GM19351 (cell line): ENCODE data around the gene BRINP2.
A peak's percentile ranks its signal among the peaks of the same experiment; 100 is the strongest.

ENCODE experiments used
- ATAC-seq: cut with Tn5 transposase; IDR thresholded peaks from one replicate; pipeline ENCODE4 v1.9.1; 2021; ENCODE audit warnings: mild to moderate bottlenecking, moderate library complexity; ENCODE audit not compliant: unreplicated experiment

Gene BRINP2

DNA sequence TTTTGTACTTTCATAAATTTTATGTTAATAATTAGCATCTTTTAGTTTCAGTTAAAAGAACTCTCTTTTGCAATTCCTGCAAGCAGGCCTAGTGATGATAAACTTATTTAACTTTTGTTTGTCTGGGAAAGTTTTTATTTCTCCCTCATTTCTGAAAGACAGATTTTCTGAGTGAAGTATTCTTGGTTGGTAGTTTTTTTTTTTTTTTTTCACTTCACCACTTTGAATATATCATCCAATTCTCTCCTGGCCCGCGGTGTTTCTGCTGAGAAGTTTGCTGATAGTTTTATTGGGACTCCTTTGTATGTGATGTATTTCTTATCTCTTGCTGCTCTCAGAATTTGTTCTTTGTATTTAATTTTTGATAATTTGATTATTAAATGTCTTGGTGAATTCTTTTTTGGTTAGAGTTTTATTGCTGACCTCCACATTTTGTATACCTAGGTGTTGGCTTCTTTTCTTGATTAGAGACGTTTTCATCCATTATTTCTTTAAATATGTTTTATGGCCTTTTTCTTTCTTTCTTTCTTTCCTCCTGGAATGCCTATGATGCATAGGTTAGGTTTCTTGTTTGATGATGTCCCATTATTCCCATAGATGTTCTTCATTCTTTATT is 45.9 kb downstream of the BRINP2 start:
- ATAC-seq, result no peak

DNA sequence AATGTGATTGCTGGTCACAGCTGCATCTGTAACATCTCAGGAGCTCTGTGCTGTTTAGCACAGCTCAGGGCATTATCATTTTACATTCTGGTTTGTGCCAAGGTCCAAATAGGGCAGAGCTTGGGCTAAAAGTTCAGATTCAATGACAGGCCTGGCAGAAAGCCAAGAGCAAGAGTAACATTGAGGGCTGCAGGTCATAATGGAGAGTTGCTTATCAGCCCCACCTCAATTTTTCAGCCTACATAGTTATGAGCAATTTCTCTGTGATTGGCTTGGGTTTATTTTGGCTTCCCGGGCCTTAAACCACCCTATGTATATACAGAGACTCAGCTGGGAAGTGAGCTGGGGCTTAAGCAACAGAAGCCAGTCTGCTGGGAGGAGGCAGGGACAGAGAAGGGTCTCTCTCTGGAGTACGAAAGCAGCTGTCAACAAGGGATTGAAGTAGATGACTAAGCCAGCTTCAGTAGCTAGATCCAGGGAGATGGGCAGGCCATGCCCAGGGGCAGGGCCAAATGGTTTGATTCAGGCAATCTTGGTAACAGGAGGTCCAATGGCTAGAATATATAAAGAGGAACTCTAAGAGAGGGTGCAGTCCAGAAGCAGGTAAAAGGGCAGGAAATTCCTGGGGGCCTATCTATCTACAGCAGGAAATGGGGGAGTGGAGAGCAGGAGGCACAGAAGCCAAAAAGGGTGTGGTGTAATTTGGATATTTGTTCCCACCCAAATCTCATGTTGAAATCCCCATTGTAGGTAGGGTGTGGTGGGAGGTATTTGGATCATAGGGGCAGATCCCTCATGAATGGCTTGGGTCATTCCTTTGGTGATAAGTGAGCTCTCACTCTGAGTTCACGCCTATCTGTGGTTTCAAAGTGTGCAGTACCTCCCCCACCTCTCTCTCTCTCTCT is 49.0 kb downstream of the BRINP2 start:
- no peak for ATAC-seq

DNA sequence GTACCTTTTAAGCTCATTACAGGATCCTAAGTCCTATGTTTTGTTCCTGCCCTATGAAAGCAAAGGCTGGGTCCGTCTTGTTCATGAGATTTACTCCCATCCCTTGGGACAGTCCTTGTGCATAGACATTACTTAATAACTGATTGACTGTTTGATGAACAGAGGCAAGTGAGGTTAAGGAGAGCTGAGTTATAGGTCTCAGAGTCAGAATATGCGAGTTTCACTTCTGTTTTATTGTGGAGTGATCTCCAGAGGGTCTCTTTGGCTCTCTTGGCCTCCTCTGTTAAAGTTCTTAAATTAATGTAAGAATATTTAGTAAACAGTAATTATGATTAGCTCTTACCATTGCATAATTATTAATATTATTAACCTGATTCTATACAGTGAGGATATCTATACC is 52.6 kb downstream of the BRINP2 start:
- no peak for ATAC-seq

DNA sequence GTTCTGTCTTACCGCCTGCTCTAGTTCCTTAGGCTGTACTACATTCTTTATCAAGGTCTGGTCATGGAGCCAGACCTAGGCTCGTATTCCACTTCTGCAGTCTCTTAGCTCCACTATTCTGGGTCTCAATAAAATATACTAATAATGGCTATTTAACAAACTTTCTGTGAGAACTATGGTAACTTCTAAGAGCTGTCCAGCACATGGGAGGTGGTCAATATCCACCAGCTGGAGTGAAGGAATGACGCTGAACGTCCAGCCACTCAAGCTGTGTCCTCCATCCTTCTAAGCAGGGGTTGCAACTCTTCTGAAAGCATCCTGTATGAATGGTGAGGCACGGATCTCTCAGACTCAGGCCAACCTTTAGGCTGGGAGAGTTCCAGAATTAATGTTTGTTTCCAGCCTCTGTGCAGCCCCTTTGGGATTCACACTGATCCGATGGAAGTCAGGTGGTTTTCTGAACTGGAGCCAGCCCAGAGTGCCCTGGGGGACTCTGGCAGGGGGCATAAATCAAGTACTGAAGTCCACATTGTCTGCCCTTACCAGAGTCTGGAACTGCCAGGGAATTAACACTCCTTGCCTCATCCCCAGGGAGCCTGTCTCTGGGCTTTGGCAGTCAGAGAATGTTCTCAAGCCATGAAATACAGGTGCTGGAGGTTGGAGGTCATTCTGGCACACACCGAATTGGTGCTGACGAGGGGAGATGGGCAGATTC is 57.4 kb downstream of the BRINP2 start:
- no peak for ATAC-seq

DNA sequence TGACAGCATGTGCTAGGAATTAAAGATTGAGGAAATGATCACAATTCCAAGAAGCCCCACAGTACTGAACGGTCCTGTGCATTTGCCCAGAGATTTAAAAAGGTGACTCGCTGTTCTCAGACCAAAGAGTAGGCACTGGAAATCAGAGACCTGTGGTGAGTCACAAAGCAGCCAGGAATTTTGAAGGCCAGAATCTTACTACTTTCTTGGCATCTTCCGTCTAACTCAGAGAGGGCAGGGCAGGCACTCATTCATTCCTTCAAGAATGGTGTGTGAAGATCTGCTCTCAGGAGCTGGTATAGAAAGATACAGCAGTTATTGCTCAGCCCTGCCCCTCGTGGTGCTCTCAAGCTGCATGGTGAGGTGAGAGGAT is 57.9 kb downstream of the BRINP2 start:
- no peak for ATAC-seq

DNA sequence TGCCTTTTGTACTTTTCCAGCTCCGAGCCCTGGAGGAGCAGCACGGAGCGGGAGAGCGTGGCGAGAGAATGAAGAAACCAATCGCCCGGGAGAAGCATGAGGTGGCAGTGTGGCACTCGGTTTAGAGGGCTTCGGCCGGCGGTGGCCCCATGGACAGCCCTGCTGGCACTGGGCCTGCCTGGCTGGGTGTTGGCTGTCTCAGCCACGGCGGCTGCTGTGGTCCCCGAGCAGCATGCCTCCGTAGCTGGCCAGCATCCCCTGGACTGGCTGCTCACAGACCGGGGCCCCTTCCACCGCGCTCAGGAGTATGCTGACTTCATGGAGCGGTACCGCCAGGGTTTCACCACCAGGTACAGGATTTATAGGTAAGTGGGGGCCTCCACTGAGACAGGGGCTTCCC is 59.0 kb downstream of the BRINP2 start:
- no peak for ATAC-seq

DNA sequence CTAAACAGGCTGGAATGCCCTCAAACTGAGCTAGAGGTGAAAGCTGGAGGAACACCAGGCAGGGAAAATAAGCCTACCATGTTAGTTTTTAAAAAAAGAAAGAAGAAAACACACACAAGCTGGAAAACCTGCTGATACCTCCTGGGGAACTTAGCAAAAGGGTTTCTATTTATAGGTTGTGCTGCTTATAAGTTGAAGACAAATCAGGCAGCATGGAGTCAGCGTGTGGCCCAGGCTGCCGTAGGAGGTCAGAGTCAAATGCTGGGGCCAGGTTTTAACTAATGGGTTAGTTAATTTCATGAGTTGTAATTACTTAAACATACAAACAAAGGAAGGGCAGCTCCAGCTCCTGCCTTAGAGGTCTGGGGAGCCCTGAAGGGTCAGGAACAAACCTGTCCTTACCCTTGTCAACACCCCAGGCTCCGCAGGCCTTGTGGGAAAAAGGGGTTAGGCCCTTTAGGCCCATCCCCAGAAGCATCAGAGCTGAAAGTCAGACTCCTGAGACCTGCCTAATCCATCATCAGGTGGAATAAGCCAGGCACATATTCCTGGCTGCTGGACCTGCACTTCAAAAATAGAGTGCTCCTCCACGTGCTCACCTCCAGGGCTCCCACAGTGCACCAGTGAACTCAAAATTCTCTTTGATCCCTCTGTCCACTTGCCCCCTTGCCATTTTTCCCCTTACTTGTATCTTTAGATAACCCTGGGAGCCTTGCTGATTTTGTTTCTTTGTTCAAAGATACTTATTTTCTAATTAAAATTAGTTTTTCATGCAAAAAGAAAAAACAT is 59.7 kb downstream of the BRINP2 start:
- no peak for ATAC-seq

DNA sequence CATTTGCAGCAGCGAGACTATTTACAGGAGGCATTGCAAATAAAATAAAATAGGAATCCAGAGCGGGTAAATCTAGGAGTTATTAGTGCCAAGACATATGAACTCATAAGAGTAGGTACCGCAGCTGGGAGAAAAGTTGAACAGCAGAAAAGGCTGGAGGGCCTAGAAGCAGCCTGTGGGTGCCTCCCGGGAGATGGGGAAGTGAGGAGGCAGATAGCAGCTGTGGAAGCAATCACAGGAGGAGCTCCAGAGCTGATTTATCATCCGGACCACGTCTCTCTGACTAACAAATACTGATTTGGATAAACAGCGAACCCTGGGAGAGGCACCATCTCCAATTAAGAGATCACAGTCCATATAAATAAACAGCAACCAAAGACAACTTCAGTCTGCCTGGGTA is 64.6 kb downstream of the BRINP2 start:
- ATAC-seq, result no peak

DNA sequence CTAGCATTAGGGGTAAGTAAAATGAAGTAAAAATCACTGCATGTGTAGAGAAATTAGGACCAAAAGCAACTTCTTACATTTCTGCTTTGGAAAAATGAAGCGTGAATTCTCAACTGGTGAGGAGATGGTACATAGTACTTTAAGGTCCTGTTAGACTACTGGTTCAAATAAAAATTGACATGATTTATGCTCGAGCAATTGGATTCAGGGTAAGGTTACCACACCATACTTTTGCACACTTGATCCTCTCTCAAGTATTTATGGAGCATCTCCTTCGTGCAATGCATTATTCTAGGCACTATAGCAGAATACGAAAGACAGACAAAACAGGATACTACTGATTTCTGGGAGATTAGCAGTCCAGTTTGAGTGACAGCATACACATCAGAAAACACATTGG is 66.2 kb downstream of the BRINP2 start:
- ATAC-seq, result no peak

DNA sequence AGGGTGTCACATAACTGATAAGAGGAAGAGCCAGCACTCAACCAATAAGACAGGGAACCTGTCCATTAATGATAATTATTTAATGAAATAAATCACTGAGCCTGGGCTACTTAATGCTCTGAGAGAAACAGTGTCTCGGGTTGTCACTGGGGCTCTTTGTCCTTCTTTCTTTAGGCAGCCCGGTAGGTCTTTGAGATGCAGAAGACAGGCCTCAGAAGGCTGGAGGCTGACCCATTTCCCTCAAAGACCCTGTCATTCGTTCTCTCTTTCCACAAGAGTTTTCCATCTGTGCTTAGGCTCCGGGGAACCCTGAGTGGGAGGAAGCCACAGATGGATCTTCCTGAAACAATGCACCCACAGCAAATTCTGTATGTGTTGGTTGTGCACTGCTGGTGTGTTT is 68.2 kb downstream of the BRINP2 start:
- ATAC-seq, result no peak

DNA sequence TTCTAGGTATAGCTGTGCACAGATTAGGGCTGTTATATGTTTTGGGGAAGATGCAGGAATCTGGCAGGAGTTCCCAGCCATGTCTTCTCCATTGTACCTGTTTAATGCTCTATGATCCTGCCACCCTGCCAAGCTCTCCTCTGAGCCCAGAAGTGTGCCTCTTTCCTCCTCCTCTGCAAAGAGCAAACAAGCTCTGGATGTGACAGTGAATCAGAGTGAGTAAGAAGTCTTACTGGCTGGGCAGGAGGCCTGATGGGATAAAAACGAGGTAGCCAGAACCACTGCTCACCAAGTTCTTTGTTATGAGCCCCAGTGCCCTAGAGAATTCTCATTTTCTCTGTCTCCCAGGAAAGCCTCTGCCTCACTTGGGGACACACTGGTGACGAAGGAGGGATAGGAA is 69.0 kb downstream of the BRINP2 start:
- ATAC-seq, result no peak

DNA sequence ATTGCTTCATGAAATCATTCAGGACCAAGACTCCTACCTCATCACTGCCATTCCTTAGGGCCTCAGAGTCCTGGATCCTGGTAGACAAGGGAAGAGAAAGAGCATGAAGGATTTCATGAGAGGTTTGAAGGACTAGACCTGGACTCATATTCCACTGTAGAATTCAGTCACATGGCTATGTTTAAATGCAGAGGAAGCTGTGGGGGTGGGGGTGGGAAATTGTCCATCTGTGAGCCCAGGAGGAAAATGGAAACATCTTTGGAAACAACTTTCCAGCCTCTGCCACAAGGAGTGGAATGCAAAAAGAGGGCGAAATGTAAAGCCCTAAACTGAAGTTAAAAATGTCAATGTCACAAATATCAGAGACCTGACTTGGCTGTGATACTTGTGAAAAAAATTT is 73.0 kb downstream of the BRINP2 start:
- ATAC-seq, result no peak

DNA sequence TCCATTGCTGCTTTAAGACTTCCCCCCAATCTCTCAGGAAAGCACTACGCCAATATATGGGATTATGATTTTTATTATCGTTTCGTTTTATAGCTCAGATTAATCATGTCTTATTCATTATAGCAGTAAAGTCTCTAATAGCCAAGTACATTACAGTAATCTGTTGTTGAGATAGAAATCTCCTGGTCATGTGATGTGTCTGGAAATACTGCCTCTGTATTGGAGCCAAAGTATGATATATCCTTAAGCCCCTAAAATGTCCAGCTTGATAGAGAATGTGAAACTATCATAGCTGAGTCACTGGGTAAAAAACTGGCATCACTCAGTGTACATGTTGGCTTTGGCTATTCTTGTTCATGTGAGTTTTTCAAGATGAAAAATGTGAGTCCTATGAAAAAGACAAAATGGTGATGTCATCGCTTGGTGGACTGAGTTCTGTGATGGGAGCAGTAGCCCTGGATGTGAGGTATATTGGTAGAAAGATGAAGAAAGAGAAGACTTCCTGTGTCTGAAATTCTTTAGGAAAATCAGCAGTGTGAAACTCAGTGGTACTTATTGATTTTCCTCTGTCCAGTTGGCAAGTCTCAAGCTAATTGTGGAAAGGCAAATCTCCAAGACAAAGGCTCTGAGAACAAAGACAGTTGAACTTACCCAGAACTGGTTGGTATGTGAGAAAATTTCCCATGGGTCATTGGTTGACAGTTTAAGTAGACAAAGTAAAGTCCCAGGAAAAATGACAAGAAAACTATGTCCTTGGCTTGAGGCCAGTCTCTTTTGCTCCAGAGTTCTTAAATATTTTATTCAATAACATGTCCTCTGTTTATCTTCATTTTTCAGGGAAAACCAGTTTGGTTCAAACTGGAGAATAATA is 76.2 kb downstream of the BRINP2 start:
- no peak for ATAC-seq

DNA sequence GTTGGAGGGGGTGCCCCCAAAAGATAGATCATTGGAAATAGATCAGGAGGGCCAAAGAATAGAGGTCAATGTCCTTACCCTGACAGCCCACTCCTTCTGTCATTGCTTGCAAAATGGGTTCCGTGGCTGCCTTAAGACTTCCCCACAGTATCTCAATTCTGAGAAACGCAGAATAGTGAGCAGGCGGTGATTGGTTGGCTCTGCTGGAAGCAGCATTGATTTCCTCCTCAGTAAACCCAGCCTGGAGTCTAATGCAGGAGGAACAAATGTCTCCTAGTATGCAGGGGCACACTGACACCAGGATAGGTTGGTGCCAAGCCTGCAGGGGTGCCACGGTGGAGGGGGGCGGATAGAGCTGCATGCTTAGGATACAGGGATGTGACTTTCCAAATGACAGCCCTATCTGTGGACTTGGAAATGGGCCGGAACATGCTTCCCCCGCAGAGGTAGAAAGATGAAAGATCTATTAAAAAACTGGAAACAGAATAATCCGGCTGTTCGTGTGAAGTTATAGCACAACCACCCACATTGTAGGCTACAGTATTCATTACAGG is 76.9 kb downstream of the BRINP2 start:
- no peak for ATAC-seq

DNA sequence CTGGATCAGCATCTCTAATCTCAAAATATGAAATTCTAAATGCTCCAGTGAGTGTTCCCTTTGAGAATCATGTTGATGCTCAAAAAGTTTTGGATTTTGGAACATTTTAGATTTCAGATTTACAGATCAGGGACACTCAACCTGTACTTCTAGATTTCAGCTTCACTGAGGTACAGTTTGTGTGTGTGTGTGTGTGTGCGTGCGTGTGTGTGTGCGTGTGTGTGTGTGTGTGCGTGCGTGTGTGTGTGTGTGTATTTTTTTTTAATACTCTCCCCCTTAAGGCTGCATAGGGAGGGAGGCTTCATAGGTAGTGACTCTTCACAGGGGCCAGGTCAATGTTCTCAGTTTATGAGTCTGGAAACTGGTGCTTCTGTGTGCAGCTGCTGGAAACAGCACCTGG is 77.5 kb downstream of the BRINP2 start:
- no peak for ATAC-seq

DNA sequence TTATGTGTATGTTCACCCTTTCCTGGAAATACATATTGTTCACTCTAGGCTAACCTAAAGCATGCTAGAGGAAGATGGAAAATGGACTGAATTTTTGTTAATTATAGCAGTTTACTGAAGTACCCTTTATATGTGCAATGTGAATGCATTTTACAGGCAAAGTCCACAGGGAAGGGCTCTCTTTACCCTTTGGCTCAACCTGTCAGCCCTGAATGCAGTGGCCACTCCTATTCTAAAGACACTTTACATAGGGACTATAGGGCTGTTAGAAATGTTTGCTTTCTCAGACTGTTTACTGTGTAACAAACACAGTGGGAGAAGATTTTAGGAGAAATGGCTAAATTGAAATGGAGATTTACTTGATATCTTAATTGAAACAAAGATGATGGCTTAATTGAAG is 78.5 kb downstream of the BRINP2 start:
- ATAC-seq, result no peak

DNA sequence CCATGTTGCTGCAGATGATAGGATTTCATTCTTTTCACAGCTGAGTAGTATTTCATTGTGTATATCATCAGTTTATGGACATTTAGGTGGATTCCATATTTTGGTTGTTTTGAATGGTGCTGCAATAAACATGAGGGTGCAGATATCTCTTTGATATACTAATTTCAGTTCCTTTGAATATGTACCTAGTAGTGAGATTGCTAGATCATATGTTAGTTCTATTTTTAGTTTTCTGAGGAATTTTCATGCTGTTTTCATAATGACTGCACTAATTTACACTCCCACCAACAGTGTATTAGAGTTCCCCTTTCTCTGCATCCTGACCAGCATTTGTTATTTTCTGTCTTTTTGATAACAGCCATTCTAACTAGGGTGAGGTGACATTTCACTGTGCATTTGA is 82.1 kb downstream of the BRINP2 start:
- ATAC-seq, result no peak

DNA sequence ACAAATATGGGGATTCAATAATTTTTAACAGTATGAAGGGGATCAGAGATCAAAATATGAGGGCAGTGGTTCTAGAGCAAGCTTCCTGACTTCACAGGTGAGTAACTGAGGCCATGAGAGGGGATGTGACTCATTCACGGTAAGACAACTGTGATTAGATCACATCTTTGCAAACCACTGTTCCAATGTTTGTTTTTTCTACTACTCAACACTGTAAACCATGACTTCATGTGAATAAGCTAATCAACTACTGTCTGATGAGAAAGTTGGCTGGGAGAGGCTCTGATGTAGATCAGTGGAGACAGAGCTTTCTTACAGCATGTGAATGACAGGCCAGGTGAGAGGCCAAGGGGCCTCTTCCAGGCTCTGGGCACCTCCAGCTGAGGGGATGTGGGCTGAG is 84.7 kb downstream of the BRINP2 start:
- ATAC-seq, result no peak

DNA sequence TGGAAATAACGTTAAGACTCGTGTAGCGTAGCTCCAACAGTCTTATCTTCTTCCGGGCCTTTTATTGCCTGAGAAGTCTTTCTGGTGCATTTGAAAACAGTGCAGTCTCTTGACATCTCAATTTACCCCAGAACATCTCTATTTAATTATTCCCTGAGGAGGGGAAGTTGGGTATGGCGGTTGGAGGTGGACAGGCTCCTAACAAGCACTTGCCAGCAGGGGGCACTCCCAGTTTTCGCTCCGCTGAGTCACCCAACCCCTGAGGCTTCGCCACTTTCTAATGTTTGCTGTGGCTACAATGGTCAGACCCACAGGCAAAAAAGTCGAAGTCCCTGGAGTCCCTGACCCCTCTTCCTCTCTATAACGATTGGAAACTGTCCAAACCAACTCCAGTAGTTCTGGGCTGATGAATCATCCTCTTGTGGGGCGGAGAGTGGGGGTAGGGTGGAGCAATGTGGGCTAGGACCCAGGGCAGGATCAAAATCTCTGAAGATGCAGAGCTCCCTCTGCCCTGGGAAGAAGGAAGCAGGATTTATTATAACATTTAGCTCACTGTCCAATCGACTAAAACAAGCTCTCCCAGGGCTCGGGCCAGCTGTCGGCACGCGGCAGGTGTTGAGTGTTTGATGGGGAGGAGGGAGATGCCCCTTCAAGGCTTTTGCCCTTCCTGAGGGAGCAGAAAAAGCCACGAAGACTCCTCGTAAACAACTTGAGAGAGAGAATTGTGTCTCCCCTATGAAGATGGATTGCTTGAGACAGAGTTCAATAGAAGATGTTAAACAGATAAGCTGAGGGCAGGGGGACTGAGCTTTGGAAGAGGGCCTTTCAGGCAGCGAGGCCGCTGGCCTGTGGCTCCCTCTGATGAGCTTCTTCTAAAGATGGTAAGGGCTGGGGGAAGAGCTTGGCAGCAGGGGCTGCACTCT is 85.7 kb downstream of the BRINP2 start:
- peak; percentile 79 for ATAC-seq
